Dermis blood vessel endothelial cell (primary cell): ENCODE results near the gene FYCO1. TPM values are rescaled to one million over a fixed set of nuclear protein-coding genes. Genes with fewer than 3 reads are reported as not detected.

Experiments used
- DNase-seq: peaks from one replicate; pipeline ENCODE4 v3.0.0; 2010
- total RNA-seq: library from RNA; depleted of rRNA; stranded (reverse); fragments of >200 nt; gene quantifications from 2 replicates; pipeline ENCODE4 v1.2.3, GENCODE V29; 2014

The FYCO1 gene
- total RNA-seq, 1 donor from 2014 or later: 14.5 TPM

GRCh38 chr3:45881078-45882022, 114.3 kb downstream of the FYCO1 start:
- DNase-seq: no peak

GRCh38 chr3:45880725-45881077, 114.9 kb downstream of the FYCO1 start:
- no peak for DNase-seq

GRCh38 chr3:45878124-45878523, 117.5 kb downstream of the FYCO1 start:
- DNase-seq: no peak

GRCh38 chr3:45874677-45875346, 120.8 kb downstream of the FYCO1 start:
- DNase-seq: no peak

DNA sequence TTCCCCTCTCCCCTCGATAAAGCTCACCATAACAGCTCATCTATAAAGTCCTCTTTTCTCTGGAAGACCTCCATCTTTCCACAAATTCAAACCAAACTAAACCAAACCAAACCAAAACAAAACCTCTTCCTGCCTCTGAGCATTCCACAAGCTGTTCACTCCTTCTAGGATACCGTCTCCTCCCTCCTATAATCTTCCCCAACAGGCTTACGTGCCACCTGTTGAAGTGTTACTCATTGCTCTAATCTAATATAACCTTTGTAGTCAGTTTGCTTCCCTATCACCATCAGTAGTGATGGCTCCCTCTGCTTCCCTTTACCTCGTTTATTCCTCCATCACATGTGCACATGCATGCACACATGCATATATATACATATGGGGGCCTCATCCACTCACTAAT, 122.0 kb downstream of the FYCO1 start:
- DNase-seq: no peak

GRCh38 chr3:45873036-45873435, 122.6 kb downstream of the FYCO1 start:
- no peak for DNase-seq

DNA sequence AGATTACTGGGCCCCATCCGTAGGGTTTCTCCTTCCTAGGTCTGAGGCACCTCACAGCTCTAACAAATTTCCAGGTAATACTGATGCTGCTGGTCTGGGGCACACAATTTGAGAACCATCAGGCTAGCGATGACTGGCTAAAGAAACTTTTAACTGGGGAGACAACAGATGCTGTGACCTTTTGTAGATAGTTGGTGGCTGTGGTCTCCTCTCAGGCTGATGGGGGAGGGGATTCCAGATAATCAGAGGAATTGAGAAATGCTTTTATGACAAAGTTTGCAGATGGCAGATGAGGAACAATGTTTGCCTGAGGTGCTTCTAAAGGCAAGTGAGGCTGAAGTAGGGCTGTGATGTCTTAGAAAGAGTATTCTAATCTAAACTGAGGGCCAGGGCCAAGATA, 123.1 kb downstream of the FYCO1 start:
- DNase-seq: no peak

DNA sequence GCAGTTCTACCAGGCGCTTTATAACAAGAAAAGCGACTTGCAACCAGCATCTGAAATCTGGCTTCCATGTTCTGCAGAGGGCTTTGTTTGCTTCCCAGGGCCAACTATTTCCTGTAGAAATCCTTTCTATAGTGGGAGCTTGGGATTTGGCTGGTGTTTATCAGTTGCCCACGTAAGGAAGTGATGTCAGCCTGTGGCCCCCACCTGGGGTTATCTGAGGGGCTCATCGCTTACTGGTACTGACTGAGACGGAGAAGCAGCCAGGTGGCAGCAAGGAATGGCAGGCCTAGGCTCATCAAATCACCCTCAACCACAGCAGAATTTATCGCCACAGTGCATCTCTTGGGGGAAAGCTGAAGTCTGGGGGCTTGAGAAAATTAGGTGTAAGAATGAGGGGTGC, 123.8 kb downstream of the FYCO1 start:
- DNase-seq: no peak

DNA sequence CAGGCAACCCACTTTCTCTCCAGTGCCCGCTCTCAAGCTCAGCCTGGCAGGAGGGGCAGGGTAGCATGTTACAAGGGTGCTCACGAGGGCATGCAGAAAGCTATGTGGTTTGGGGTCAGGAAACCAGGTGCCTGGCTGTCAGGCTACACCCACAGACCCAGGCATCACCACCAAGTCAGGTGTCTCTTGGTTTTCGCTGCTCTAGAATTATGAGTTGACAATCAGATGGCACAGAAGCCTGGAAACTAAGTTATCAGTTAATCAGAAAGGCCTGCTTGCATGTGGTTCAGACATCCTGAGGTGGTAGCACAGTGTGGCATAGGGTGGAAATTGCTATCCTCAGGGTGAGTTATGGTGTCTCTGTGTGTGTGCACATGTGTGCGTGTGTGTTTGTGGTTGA, 125.5 kb downstream of the FYCO1 start:
- DNase-seq: no peak

DNA sequence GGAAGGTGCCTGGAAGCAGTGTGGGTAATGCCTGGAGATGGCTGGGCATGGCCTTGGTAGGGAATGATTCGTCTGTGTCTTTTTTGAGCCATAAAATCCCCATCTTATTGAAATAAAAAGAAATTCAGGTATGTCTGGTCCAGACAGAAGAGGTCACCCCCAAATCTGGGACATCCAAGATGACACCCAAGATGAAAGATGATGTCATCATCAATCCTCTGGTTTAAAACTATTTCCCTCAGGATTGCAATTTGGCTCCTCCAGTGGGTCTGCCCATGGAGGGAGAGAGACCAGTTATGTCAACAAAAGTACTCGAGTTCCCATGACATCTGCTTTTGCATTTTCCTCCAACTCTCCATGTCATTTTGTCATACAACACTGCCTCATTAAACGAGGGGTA, 126.0 kb downstream of the FYCO1 start:
- DNase-seq: no peak

DNA sequence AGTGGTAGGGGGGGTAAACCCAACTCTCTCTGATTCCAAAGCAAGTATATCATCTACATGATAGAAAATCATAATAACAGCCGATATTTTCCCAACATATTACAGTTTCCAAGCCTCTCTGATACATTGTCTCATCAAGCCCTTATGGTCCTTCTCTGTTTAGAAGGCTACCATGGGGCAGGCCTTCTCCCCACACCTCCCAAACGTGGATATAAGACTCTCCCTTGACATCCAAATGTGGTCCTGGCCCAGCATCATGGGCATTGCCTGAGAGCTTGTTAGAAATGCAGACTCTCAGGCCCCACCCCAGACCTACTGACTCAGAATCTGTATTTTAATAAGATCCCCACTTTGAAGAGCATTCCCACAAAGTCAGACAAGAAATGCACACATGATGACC, 127.0 kb downstream of the FYCO1 start:
- DNase-seq: no peak

DNA sequence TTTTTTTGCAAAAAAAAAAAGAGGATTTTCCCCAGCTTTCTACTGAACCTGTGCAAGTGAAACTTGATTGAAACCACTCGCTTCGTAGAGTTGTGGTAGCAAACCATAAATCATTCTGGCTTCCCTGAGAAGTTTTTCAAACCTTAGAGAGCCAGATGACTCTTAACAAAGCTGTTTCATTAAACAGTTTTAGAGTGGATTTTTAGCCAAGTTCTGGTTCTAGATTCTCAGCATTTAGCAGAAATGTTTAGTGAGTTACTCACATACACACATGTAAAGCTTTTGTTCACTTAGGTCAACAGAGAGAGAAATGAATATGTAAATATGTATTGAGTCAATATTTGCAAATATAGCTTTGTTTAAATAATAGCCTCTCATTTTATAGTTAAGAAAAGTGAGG, 127.4 kb downstream of the FYCO1 start:
- DNase-seq: no peak

Other genes with a start within 250 kb of the FYCO1 start
- not detected in 2 replicates for gene SLC6A20, start 199.3 kb downstream of the FYCO1 start, total RNA-seq
- 11.9 and 16.8 TPM in 2 replicates for gene LZTFL1, start 153.7 kb downstream of the FYCO1 start, total RNA-seq
- not detected in 2 replicates for gene CCR9, start 109.3 kb downstream of the FYCO1 start, total RNA-seq
- gene CXCR6, start 52.4 kb downstream of the FYCO1 start, total RNA-seq: not detected in 2 replicates
- not detected in 2 replicates for gene XCR1, start 31.7 kb upstream of the FYCO1 start, total RNA-seq
- not detected in 2 replicates for gene CCR1, start 212.5 kb upstream of the FYCO1 start, total RNA-seq
- gene CCR3, start 246.6 kb upstream of the FYCO1 start, total RNA-seq: not detected in 2 replicates